Fibroblast of mammary gland (primary cell): ENCODE results near the gene ZGRF1.
"Not testable (repeated sequence)": the region's sequence is repeated elsewhere in the genome, so short reads cannot be mapped to it uniquely, and the experiment has no call there.

Experiments
- DNase-seq: peaks from one replicate; pipeline ENCODE4 v3.0.0-alpha.2; 2010; ENCODE audit warnings: low read depth
- H3K4me3 ChIP-seq: 2 replicates; pipeline ENCODE4 v1.5.1; 2011; ENCODE audit warnings: low read depth, mild to moderate bottlenecking, low read length, moderate library complexity; ENCODE audit not compliant: control insufficient read depth
- TF ChIP-seq, protein P1 (sequence below): conservative IDR thresholded peaks from 2 replicates; pipeline ENCODE4 v1.5.1; 2011; ENCODE audit warnings: low read depth, low read length, inconsistent platforms; ENCODE audit not compliant: control insufficient read depth, insufficient read depth

Gene ZGRF1

DNA sequence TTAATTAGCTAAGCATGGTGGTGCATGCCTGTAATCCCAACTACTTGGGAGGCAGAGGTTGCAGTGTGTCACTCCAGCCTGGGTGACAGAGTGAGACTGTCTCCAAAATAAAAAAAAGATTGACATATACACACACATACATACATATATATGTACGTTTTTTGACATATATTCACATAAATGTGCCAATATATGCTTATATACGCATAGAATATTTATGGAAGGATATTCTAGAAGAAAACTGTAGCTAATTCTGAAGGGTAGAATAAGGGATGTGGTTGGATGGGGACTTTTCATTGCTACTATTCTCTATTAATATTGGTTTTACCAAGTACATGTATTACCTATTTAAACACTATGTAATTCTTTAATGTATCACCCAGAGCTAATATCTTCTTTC lies 19.7 kb downstream of the ZGRF1 start:
- TF ChIP-seq, protein P1, sequence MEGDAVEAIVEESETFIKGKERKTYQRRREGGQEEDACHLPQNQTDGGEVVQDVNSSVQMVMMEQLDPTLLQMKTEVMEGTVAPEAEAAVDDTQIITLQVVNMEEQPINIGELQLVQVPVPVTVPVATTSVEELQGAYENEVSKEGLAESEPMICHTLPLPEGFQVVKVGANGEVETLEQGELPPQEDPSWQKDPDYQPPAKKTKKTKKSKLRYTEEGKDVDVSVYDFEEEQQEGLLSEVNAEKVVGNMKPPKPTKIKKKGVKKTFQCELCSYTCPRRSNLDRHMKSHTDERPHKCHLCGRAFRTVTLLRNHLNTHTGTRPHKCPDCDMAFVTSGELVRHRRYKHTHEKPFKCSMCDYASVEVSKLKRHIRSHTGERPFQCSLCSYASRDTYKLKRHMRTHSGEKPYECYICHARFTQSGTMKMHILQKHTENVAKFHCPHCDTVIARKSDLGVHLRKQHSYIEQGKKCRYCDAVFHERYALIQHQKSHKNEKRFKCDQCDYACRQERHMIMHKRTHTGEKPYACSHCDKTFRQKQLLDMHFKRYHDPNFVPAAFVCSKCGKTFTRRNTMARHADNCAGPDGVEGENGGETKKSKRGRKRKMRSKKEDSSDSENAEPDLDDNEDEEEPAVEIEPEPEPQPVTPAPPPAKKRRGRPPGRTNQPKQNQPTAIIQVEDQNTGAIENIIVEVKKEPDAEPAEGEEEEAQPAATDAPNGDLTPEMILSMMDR, result no peak
- no peak overlapping the region for H3K4me3 ChIP-seq
- no peak for DNase-seq

DNA sequence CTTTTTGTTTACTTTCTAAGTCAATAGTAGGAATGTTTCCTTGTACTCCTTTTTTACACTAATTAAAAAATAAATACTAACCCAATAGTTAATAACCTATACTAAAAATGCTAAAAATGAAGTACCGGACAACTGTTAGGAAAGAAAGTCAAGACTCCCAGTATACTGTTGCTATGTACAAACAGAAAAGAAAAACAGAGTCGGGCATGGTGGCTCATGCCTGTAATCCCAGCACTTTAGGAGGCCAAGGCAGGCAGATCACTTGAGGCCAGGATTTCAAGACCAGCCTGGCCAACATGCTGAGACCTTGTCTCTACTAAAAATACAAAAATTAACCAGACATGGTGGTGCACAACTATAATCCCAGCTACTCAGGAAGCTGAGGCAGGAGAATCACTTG lies 23.9 kb downstream of the ZGRF1 start:
- not testable (repeated sequence) for H3K4me3 ChIP-seq, DNase-seq

DNA sequence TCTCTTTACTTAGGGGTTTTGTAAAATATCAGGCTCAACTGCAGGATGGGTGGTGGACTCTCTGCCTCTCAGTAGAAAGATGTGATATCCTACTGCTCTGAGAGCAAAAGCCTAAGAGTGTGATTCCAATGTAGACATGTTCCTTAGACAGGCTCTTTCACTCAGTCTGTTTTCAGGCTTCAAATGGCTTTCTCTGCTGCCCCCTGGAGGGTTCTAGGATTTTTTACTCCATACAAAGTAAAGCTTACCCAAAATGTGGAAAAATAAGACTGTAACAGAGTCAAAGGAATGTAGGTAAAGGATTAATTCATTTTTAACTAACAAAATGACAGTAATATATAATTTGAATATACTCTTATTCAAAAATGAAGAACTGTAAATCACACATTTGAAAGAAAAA lies 32.1 kb downstream of the ZGRF1 start:
- DNase-seq, result peak; percentile 66
- TF ChIP-seq, protein P1, result peak; percentile 72
- no peak overlapping the region for H3K4me3 ChIP-seq

DNA sequence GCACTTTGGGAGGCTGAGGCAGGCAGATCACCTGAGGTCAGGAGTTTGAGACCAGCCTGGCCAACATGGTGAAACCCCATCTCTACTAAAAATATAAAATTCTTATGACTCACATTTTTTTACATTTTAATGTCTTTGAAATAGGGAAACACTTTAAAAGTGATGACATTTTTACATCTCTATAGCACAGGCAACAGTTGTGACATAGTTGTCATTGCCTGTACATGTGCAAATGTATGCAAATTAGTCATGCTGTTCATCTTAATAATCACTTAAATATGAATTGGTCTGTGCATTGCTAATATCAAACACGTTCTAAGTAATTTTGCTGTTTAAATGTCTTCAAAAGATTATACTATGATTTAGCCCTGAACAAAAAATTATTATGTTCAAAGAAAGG lies 41.7 kb downstream of the ZGRF1 start:
- H3K4me3 ChIP-seq, result no peak overlapping the region
- DNase-seq, result no peak
- TF ChIP-seq, protein P1, result no peak

DNA sequence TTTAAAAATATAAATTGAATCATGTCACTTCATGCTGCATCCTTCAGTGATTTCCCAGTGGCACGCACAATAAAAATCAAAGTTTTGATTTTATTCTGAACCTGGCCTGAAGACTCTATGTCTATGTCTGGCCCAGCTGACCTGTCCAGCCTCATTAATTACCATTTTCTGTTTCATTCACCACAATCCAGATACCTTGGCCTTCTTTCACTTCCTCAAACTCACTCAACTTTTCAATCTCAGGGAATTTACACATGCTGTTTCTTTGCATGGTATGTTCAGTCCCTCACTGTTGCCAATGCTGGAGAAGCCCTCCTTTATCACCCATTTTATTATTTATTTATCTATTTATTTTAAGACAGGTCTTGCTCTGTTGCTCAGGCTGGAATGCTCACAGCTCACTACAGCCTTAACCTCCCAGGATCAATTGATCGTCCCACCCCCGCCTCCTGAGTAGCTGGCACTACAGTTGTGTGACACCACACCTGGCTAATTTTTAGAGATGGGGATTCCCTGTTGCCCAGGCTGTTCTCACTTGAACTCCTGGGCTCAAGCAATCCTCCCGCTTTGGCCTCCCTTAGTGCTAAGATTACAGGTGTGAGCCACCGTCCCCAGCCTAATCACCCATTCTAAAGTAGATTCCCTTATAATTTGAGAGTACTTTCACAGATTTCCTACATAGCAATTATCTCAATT lies 43.1 kb downstream of the ZGRF1 start:
- no peak for DNase-seq
- H3K4me3 ChIP-seq, result no peak overlapping the region
- TF ChIP-seq, protein P1, result no peak

DNA sequence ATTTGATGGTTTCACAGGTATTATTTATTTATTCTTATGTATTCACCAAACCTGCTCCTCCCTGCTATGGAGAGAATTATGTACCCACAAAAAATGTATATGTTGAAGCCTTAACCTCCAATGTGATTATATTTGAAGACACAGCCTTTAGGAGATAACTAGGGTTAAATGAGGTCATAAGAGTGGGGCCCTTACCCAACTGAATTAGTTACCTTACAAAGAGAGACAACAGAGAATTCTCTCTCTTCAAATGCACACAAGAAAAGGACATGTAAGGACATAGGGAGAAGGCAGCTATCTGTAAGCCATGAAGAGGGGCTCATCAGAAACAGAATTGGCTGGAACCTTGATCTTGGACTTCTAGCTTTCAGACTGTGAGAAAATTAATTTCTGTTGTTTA lies 44.0 kb downstream of the ZGRF1 start:
- TF ChIP-seq, protein P1, result no peak
- no peak for DNase-seq
- H3K4me3 ChIP-seq, result no peak overlapping the region

DNA sequence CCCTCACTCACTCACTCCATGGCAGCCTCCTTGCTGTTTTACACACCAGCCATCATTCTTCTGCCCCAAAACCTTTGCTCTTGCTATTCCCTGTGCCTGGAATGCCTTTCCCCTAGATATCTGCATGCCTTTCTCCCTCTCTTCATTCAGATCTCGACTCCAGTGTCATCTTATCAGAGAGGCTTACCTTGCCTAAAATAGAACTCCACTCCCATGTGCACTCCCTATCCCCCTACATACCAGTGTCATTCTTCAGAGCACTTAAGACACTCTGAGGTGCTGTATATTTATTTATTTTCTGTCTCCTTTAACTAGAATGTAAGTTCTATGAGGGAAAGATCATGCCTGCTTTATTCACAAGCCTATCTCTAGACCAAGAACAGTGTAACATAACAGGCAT lies 45.1 kb downstream of the ZGRF1 start:
- DNase-seq, result no peak
- TF ChIP-seq, protein P1, result no peak
- no peak overlapping the region for H3K4me3 ChIP-seq
